Stomach smooth muscle (tissue), 2 donors: ENCODE data around the gene CTSF.

ENCODE experiments used
- H3K27ac ChIP-seq: one replicate; pipeline ENCODE4 v1.7.0; 2013; ENCODE audit warnings: mild to moderate bottlenecking, low read length, inconsistent platforms
- H3K27me3 ChIP-seq, 2 donors: one replicate each; pipeline ENCODE4 v1.7.0; 2013; ENCODE audit warnings: low read length in 2 of 2; ENCODE audit not compliant: insufficient read depth in 2 of 2, control insufficient read depth in 1 of 2
- H3K36me3 ChIP-seq, 2 donors: one replicate each; pipeline ENCODE4 v1.7.0; 2013; ENCODE audit warnings: low read length in 2 of 2; ENCODE audit not compliant: control insufficient read depth in 2 of 2, insufficient read depth in 2 of 2
- H3K4me1 ChIP-seq: one replicate; pipeline ENCODE4 v1.7.0; 2013; ENCODE audit warnings: low read length; ENCODE audit not compliant: control insufficient read depth, insufficient read depth
- H3K4me3 ChIP-seq, 2 donors: one replicate each; pipeline ENCODE4 v1.7.0; 2013; ENCODE audit warnings: low read length in 2 of 2
- H3K9ac ChIP-seq, 2 donors: one replicate each; pipeline ENCODE4 v1.7.0; 2013; ENCODE audit warnings: low read length in 2 of 2, mild to moderate bottlenecking in 1 of 2
- H3K9me3 ChIP-seq, 2 donors: one replicate each; pipeline ENCODE4 v1.7.0; 2013; ENCODE audit warnings: low read length in 2 of 2; ENCODE audit not compliant: control insufficient read depth in 2 of 2
- donor health status: healthy.
- donor health status: Pancreatic carcinoma.

Gene CTSF

DNA sequence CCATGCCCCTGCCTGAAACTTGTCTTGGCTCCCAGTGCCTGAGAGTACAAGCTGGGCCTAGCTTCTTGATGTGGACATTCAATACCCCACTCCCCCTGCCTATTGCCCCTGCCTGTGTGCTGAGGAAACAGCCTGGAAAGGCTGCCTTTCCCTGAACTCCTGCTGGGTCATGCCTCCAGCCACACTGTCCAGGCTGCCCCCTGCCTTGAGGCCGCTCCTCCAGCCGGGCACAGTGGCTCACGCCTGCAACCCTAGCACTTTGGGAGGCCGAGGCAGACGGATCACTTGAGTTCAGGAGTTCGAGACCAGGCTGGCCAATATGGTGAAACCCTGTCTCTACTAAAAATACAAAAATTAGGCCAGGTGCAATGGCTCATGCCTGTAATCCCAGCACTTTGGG is 34.7 kb upstream of the CTSF start:
- peaks cover 24 to 31% of the 10 kb centered on the region in 2 donors for H3K36me3 ChIP-seq
- peaks cover 18% of the 10 kb centered on the region for H3K4me1 ChIP-seq
- no peak overlapping the region for H3K27ac ChIP-seq
- no peak overlapping the region for H3K4me3 ChIP-seq
- no peak overlapping the region for H3K9ac ChIP-seq
- no peaks in the 10 kb centered on the region for H3K27me3 ChIP-seq
- H3K9me3 ChIP-seq = no peaks in the 10 kb centered on the region

DNA sequence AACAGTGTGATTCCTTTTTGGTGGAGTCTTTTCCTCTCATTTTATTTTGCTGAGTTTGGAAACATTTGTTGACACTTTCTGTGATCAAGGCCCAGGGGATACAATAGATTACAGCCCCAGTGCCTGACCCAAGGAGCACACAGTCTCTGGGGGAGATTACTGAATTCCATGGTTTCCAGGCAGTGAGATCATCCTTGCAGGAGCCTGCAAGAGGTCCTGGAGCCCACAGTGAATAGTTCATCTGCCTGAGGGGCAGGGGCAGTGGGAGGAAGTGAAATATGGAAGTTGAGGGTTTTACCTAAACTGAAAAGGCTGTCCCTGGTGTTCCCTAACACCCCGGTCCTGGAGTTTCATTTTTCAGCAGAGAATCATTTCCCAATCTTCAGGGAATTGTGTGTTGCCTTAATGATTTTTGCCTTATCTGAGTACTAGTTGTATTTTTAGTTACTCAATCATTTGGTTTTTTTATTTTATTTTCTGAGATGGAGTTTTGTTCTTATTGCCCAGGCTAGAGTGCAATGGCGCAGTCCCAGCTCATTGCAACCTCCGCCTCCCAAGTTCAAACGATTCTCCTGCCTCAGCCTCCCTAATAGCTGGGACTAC is 32.3 kb upstream of the CTSF start:
- Histone ChIP-seq H3K27ac (no peak overlapping the region), H3K4me1 (peaks cover 7% of the 10 kb centered on the region), H3K27me3 (no peaks in the 10 kb centered on the region), H3K36me3 (peaks cover 24 to 28% of the 10 kb centered on the region in 2 donors), H3K4me3 (no peak overlapping the region), H3K9me3 (no peaks in the 10 kb centered on the region), H3K9ac (no peak overlapping the region)

DNA sequence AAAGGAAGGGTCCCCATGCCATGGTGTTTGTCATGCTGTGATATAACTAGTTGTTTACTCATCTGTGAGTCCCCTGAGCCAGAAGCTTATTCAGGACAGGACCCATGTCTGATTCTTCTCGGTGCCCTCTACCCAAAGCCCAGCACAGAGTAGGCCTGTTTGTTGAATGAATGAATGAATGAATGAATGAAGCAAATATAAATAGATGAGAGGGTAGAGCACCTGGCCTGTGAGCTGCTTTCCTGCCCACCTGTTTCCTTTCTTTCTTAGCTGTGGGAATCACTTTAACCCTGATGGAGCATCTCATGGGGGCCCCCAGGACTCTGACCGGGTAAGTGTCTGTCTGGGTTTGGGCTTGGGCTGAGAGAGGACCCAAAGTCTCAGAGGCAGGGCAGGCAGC is 31.8 kb upstream of the CTSF start:
- H3K27ac ChIP-seq = no peak overlapping the region
- H3K4me3 ChIP-seq = no peak overlapping the region
- no peak overlapping the region for H3K9ac ChIP-seq
- H3K27me3 ChIP-seq = no peaks in the 10 kb centered on the region
- H3K9me3 ChIP-seq = no peaks in the 10 kb centered on the region
- H3K36me3 ChIP-seq = peaks cover 22 to 24% of the 10 kb centered on the region in 2 donors
- peaks cover 12% of the 10 kb centered on the region for H3K4me1 ChIP-seq

DNA sequence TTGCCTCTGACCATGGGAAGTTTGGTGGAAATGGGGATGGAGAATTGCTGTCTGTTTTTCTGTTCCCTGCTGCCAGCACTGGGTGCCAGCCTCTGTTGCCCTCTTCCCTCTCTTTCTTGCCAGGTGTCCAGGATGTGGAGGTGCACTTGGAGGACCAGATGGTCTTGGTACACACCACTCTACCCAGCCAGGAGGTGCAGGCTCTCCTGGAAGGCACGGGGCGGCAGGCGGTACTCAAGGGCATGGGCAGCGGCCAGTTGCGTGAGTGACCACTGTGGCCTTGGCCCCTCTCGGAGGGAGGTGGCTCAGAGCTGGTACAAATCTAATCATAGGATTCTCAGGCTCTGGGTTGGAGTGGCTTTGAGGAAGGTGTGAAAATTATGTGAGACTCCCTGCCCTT is 30.6 kb upstream of the CTSF start:
- Histone ChIP-seq H3K9ac (no peak overlapping the region), H3K27ac (no peak overlapping the region), H3K27me3 (no peaks in the 10 kb centered on the region), H3K4me3 (no peak overlapping the region), H3K4me1 (peaks cover 23% of the 10 kb centered on the region), H3K9me3 (no peaks in the 10 kb centered on the region), H3K36me3 (peaks cover 13 to 19% of the 10 kb centered on the region in 2 donors)

DNA sequence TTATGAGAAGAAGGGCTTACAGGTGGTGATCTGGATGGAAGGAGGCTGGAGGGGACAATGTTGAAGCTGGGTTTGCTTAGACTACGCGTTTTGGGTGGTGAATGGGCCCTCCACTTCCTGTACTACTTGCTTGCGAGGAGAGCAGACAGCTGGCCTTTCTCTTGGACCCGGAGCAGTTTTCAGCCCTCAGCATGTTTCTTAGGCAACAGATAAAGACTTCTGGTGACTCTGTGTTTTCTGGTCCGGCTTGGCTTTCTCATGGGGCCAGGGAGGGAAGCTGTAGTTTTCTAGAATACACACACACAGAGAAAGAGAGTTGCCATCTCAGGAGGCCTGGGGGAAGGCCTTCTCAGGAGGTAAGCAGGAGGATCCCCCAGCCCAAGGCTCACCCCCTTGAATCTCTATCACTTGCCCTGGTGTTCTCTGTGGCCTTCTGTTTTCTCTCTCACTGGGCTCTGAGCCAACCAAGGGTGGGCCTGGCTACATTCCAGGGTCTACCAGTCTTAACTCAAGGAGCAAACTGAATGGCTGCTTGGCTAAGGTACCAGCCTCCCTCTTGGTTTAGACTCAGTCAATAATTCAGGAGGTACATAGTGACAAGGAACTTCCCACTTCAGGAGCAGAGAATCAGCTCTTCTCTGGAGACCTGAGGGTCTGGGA is 27.0 kb upstream of the CTSF start:
- Histone ChIP-seq H3K4me1 (peaks cover 32% of the 10 kb centered on the region), H3K4me3 (peak overlapping the region in 1 of 2 donors; percentile 49), H3K27me3 (no peaks in the 10 kb centered on the region), H3K9ac (peak overlapping the region in 1 of 2 donors; percentile 51), H3K36me3 (peaks cover 10 to 11% of the 10 kb centered on the region in 2 donors), H3K27ac (peak overlapping the region; percentile 53), H3K9me3 (no peaks in the 10 kb centered on the region)

DNA sequence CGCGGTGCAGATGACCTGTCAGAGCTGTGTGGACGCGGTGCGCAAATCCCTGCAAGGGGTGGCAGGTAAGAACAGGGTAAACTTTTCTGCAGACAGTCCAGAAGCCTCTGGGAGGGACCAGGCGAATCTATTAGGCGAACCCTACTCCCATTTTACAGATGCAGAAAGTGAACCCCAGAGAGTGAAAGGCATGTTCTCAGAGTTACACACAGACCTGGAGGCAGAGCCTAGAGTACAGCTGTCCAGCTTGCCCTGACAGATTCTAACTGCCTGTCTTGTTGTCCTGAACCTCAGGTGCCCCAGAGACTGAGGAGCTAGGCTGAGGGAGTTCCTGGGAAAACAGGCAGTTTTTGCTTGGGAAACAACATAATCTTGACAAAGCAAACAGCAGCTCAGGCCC is 25.2 kb upstream of the CTSF start:
- H3K4me3 ChIP-seq = peak overlapping the region; percentile 83 to 94
- peak overlapping the region; percentile 74 to 92 for H3K9ac ChIP-seq
- no peaks in the 10 kb centered on the region for H3K9me3 ChIP-seq
- H3K36me3 ChIP-seq = no peaks in the 10 kb centered on the region
- peaks cover 32% of the 10 kb centered on the region for H3K4me1 ChIP-seq
- peak overlapping the region; percentile 76 for H3K27ac ChIP-seq
- no peaks in the 10 kb centered on the region for H3K27me3 ChIP-seq

DNA sequence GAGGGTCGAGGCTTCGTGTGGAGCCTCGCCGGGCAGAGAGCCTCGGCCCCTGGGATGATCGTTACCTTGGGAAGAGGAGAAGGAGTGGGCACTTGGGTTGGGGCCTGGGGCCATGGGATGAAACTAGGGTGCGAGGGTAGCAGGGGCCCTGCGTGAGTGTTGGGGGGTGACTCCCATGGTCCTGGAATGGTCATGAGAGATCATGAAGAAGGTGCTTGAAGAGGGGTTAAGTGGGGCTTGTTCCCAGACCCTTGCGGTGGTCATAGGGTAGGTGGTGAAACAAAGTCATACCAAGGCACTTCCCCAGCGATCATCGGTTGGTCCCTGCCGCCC is 24.9 kb upstream of the CTSF start:
- peak overlapping the region; percentile 74 to 92 for H3K9ac ChIP-seq
- no peaks in the 10 kb centered on the region for H3K36me3 ChIP-seq
- H3K9me3 ChIP-seq = no peaks in the 10 kb centered on the region
- no peaks in the 10 kb centered on the region for H3K27me3 ChIP-seq
- H3K27ac ChIP-seq = peak overlapping the region; percentile 76
- peak overlapping the region; percentile 83 to 94 for H3K4me3 ChIP-seq
- H3K4me1 ChIP-seq = peaks cover 32% of the 10 kb centered on the region

DNA sequence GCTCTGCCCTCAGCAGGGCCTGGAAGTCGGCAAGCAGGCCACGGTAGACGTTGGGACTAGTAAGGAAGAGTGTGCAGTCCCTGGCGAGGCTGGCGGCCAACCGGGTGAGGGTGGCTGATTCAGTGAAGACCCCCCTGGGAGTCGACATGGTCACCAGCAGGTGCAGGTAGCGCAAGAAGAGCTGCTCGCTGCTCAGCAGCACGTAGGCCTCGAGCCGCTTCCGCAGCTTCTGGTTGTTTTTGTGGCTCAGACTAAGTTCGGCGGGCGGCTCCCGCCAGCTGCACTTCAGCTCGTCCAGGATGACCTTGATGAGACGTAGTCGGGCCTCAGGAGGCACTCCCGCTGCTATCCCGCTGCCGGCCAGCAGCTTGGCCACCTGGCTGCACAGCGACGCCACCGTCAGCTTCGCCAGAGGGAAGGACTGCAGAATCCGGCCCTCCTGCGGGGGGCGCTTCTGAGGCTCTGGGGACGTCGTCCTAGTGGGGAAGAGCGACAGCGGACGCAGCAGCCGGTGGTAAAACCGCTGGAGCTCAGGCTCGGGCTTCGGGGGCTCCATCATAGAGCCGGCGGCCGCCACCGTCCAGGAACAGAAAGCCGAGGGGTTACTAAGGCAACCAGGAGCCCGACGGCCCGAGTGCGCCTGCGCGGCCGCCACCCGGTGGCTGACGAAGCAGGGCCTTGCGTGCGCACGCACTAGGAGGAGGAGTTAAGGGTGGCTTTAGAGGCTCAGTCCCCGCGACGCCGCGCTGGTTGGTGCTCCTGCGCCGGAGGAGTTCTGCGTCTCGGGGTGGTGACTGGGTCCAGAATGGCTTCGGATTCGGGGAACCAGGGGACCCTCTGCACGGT is 24.3 kb upstream of the CTSF start, which contains the start of the genes CCDC87 and CCS:
Gene CCDC87 (minus strand): TSS at position 607 of the 846 bp plus-strand sequence. CDS start 48 bp downstream, at position 559.
Gene CCS (plus strand): TSS at position 729 of the 846 bp plus-strand sequence. CDS start 77 bp downstream, at position 806.
- no peaks in the 10 kb centered on the region for H3K9me3 ChIP-seq
- peak within 1 kb of the TSS; percentile 83 to 94 for H3K4me3 ChIP-seq
- H3K36me3 ChIP-seq = no peaks in the 10 kb centered on the region
- peak within 1 kb of the TSS; percentile 74 to 92 for H3K9ac ChIP-seq
- peaks cover 32% of the 10 kb centered on the region for H3K4me1 ChIP-seq
- H3K27me3 ChIP-seq = no peaks in the 10 kb centered on the region
- H3K27ac ChIP-seq = peak within 1 kb of the TSS; percentile 76

DNA sequence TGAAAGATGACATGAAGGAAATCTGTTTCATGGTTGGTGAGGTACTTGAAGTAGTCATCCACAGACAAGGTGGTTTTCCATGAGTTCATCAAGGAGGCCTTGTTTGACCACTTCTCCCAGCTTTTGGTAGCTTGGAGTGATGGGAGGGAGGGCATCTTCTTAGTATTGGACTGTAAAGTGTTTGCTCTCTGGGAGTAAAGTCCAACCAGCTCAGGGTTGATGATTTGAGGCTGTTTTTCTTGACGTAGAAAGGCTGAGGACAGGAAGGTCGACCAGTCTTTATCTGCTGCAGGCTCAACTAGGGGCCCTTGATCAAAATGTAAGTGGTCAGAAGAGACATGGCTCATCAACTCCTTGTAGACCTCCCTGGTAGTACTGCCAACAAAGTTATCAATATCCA is 22.8 kb upstream of the CTSF start:
- peaks cover 32% of the 10 kb centered on the region for H3K4me1 ChIP-seq
- no peak overlapping the region for H3K4me3 ChIP-seq
- H3K27ac ChIP-seq = no peak overlapping the region
- H3K9ac ChIP-seq = no peak overlapping the region
- H3K27me3 ChIP-seq = no peaks in the 10 kb centered on the region
- H3K9me3 ChIP-seq = no peaks in the 10 kb centered on the region
- H3K36me3 ChIP-seq = no peaks in the 10 kb centered on the region

DNA sequence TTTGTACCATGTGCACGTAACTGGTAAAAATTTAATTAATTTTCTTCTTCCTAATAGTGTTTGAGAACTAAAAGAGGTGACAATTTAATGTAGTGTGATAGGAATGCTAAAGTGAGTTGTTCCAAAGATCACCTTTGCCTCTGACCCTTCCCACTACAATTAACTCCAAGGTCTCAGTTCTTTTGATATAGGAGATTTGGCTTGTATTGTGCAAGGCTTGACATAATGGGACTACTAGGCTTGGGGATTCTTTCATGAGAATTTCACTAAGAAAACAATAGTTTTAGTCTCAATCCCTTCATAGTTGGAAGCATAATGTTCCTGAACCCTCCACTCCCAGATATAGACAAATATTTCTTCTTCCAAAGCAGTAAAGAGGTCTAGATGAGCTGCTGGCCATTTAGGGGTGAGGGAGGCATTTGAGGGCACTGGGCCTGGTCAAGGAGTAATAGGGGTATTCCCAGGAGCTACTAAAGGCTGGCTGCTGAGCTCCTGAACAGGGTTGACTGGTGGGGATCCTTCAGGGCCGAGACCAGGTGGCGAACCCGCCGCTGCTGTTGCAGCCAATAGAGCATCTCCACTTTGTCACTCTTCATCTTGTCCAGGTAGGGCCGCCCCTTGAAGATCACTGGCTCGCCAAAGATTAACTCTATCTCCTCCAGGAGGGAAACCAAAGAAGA is 21.7 kb upstream of the CTSF start:
- H3K9me3 ChIP-seq = no peaks in the 10 kb centered on the region
- no peaks in the 10 kb centered on the region for H3K27me3 ChIP-seq
- H3K27ac ChIP-seq = no peak overlapping the region
- H3K4me1 ChIP-seq = peaks cover 25% of the 10 kb centered on the region
- no peaks in the 10 kb centered on the region for H3K36me3 ChIP-seq
- H3K9ac ChIP-seq = no peak overlapping the region
- no peak overlapping the region for H3K4me3 ChIP-seq
